ENCODE results near the gene ZNF497. TPM values are rescaled to one million over a fixed set of nuclear protein-coding genes. Genes with fewer than 3 reads are reported as not detected.

The ZNF497 gene
- total and polyA plus RNA-seq, 9 of the 15 experiments (the other 6 are each of a cell fraction or from before 2014, with no cell fraction given): 0.06 to 0.98 (median 0.44) TPM; not detected in 1

DNA sequence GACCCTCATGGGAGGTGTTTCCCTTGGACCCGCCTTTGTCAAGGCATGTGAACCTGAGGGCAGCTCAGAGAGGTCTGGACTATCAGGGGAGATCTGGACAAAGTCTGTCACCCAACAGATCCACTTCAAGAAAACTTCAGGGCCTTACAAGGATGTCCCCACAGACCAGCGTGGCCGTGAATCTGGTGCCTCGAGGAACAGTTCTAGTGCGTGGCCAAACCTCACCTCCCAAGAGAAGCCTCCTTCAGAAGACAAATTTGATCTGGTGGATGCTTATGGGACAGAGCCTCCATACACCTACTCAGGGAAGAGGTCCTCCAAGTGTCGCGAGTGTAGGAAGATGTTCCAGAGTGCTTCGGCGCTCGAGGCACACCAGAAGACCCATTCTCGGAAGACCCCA is 24.2 kb downstream of the ZNF497 start:
- Histone ChIP-seq H3K9me1 (ENCODE audit: control insufficient read depth, insufficient read depth, low read length) (no peaks in the 10 kb centered on the region), H3K9ac (ENCODE audit: insufficient read depth in 1 of 2, low read depth in 2 of 2, low read length in 2 of 2) (no peak overlapping the region), H2AFZ (ENCODE audit: low read depth, low read length) (no peak overlapping the region), H3K27ac (ENCODE audit: extremely low read depth, low read depth, low read length) (no peak overlapping the region), H3K4me1 (replicated peaks in 1 of 2; ENCODE audit: control insufficient read depth in 2 of 2, insufficient read depth in 2 of 2, low read length in 2 of 2) (peaks cover under 1 to 7% of the 10 kb centered on the region in 2 experiments; a peak in 2 of 5 replicates), H3K4me2 (ENCODE audit: insufficient read depth, low read length) (no peak overlapping the region), H3K27me3 (ENCODE audit: control insufficient read depth in 2 of 2, insufficient read depth in 2 of 2, low read length in 2 of 2) (no peaks in the 10 kb centered on the region), H3K9me3 (replicated peaks; ENCODE audit: control insufficient read depth, insufficient read depth, low read depth, low read length) (peaks cover 2% of the 10 kb centered on the region; the same call in 1 of the 2 replicates), H4K20me1 (replicated peaks; ENCODE audit: control insufficient read depth, insufficient read depth, low read length) (no peaks in the 10 kb centered on the region), H3K4me3 (no peak overlapping the region), H3K36me3 (ENCODE audit: control insufficient read depth, insufficient read depth, low read length) (peaks cover 59% of the 10 kb centered on the region), H3K79me2 (ENCODE audit: control insufficient read depth, insufficient read depth, low read length) (no peaks in the 10 kb centered on the region)
- no peak for ATAC-seq
- POLR2A ChIA-PET: no interaction called here
- FAIRE-seq: no peak
- in situ Hi-C loops (cut with MboI) (no loop called here), intact Hi-C loops (cut with micrococcal nuclease) (no loop called here)
- CTCF ChIA-PET (ENCODE audit: low intra/inter-chr PET ratio): no interaction called here
- 96% methylated on average over 11 of the region's 11 CpGs for WGBS (ENCODE audit: insufficient coverage, low coverage, missing lambda C conversion rate)
- no peak for DNase-seq (ENCODE audit: extremely low read depth in 1 of 4, low spot score in 3 of 4)
- no TSS peak for BruUV-seq (replicated peaks)
- no peak for TF ChIP-seq ZNF24 (IDR thresholded peaks at IDR 0.05)
- TF ChIP-seq ZNF146 (CRISPR knock-in tag; IDR thresholded peaks at IDR 0.05; ENCODE audit: unreplicated experiment): no peak

DNA sequence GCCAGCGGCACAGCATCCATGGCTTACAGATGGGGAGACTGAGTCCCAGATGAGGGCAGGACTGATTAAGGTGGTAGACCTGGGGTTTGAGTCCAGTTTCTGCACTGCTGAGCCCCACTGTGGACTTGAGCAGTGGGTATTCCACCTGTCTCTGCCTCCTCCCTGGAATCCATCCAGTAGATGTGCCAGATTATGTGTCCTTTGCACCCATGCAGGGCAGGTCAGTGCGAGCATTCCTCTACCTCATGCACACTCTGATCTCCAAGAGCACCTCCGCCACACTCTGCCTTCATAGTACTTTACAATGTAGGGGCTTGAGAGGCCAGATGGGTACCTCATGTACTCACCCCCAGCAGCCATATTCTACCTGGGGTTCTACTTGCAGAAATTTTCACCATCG is 25.7 kb downstream of the ZNF497 start:
- H3K27me3 ChIP-seq (ENCODE audit: control insufficient read depth in 2 of 2, insufficient read depth in 2 of 2, low read length in 2 of 2): no peaks in the 10 kb centered on the region
- intact Hi-C loops (cut with micrococcal nuclease): no loop called here
- no TSS peak for BruUV-seq (replicated peaks)
- ATAC-seq (no peak), FAIRE-seq (no peak), DNase-seq (ENCODE audit: extremely low read depth in 1 of 4, low spot score in 3 of 4) (no peak)
- WGBS (ENCODE audit: insufficient coverage, low coverage, missing lambda C conversion rate): 94% methylated on average over 4 of the region's 4 CpGs
- no peak overlapping the region for H2AFZ ChIP-seq (ENCODE audit: low read depth, low read length)
- H3K9me3 ChIP-seq (replicated peaks; ENCODE audit: control insufficient read depth, insufficient read depth, low read depth, low read length): peaks cover 2% of the 10 kb centered on the region; the same call in 1 of the 2 replicates
- CTCF ChIA-PET (ENCODE audit: low intra/inter-chr PET ratio): no interaction called here
- H3K4me2 ChIP-seq (ENCODE audit: insufficient read depth, low read length): no peak overlapping the region
- POLR2A ChIA-PET: interaction anchor here (0.6 kb wide), 1 partner anchor 11 kb away, joined by 3 read pairs; no protein-coding TSS in a partner anchor
- H4K20me1 ChIP-seq (replicated peaks; ENCODE audit: control insufficient read depth, insufficient read depth, low read length): no peaks in the 10 kb centered on the region
- no peaks in the 10 kb centered on the region for H3K9me1 ChIP-seq (ENCODE audit: control insufficient read depth, insufficient read depth, low read length)
- H3K79me2 ChIP-seq (ENCODE audit: control insufficient read depth, insufficient read depth, low read length): no peaks in the 10 kb centered on the region; the same call in 2 of the 3 replicates
- no peak overlapping the region for H3K4me3 ChIP-seq
- no peak overlapping the region for H3K9ac ChIP-seq (ENCODE audit: insufficient read depth in 1 of 2, low read depth in 2 of 2, low read length in 2 of 2)
- peaks cover 59% of the 10 kb centered on the region for H3K36me3 ChIP-seq (ENCODE audit: control insufficient read depth, insufficient read depth, low read length)
- in situ Hi-C loops (cut with MboI): no loop called here
- H3K4me1 ChIP-seq (replicated peaks in 1 of 2; ENCODE audit: control insufficient read depth in 2 of 2, insufficient read depth in 2 of 2, low read length in 2 of 2): peaks cover 9 to 10% of the 10 kb centered on the region in 2 experiments; a peak in 4 of 5 replicates
- H3K27ac ChIP-seq (ENCODE audit: extremely low read depth, low read depth, low read length): no peak overlapping the region
- TF ChIP-seq MCM3 (IDR thresholded peaks at IDR 0.05) (no peak), GABPA (tag; conservative IDR thresholded peaks at IDR 0.05; ENCODE audit: low read depth) (no peak), POLR2AphosphoS2 (IDR thresholded peaks at IDR 0.05; ENCODE audit: low read length) (no peak), MECOM (CRISPR knock-in tag; IDR thresholded peaks at IDR 0.05) (no peak), NCOA1 (IDR thresholded peaks at IDR 0.05; ENCODE audit: low read depth) (no peak), TRIM28 (IDR thresholded peaks at IDR 0.05) (no peak), ZKSCAN3 (CRISPR knock-in tag; IDR thresholded peaks at IDR 0.05) (no peak), ZNF586 (CRISPR knock-in tag; conservative IDR thresholded peaks at IDR 0.05) (no peak), HNRNPLL (IDR thresholded peaks at IDR 0.05; ENCODE audit: low read depth, low read length, poor library complexity, severe bottlenecking) (no peak), BRD4 (IDR thresholded peaks at IDR 0.05) (no peak), TEAD1 (CRISPR knock-in tag; IDR thresholded peaks at IDR 0.05) (no peak), PHF20 (IDR thresholded peaks at IDR 0.05; ENCODE audit: partially characterized antibody) (no peak)
- TF ChIP-seq, protein P1, sequence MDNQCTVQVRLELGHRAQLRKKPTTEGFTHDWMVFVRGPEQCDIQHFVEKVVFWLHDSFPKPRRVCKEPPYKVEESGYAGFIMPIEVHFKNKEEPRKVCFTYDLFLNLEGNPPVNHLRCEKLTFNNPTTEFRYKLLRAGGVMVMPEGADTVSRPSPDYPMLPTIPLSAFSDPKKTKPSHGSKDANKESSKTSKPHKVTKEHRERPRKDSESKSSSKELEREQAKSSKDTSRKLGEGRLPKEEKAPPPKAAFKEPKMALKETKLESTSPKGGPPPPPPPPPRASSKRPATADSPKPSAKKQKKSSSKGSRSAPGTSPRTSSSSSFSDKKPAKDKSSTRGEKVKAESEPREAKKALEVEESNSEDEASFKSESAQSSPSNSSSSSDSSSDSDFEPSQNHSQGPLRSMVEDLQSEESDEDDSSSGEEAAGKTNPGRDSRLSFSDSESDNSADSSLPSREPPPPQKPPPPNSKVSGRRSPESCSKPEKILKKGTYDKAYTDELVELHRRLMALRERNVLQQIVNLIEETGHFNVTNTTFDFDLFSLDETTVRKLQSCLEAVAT (IDR thresholded peaks at IDR 0.05): no peak
- TF ChIP-seq, protein P2, sequence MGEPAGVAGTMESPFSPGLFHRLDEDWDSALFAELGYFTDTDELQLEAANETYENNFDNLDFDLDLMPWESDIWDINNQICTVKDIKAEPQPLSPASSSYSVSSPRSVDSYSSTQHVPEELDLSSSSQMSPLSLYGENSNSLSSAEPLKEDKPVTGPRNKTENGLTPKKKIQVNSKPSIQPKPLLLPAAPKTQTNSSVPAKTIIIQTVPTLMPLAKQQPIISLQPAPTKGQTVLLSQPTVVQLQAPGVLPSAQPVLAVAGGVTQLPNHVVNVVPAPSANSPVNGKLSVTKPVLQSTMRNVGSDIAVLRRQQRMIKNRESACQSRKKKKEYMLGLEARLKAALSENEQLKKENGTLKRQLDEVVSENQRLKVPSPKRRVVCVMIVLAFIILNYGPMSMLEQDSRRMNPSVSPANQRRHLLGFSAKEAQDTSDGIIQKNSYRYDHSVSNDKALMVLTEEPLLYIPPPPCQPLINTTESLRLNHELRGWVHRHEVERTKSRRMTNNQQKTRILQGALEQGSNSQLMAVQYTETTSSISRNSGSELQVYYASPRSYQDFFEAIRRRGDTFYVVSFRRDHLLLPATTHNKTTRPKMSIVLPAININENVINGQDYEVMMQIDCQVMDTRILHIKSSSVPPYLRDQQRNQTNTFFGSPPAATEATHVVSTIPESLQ (CRISPR knock-in tag; IDR thresholded peaks at IDR 0.05): no peak

Data from K562 (cell line).